Stimulated activated CD4-positive, alpha-beta T cell treated with anti-CD3 and anti-CD28 coated beads, Interleukin-12 subunit alpha, Interleukin-12 subunit beta, amount 100 ng/mL, for 24 hours (primary cell): ENCODE data around the gene KLK10.

Source experiments
- DNase-seq, 2 experiments: peaks; one replicate each; pipeline ENCODE4 v3.0.0-alpha.2; 2020; ENCODE audit warnings: low read depth in 2 of 2

The KLK10 gene

GRCh38 chr19:51025809-51026553 lies 6.5 kb upstream of the KLK10 start:
- DNase-seq, result no peak

- no peak for DNase-seq
Measured at GRCh38 chr19:51025401-51025800, 5.9 kb upstream of the KLK10 start.

- DNase-seq, result no peak
Measured at GRCh38 chr19:51024924-51025323, 5.4 kb upstream of the KLK10 start.

GRCh38 chr19:51023946-51024345 lies 4.4 kb upstream of the KLK10 start:
- DNase-seq, result no peak

GRCh38 chr19:51022526-51022925 lies 3.0 kb upstream of the KLK10 start:
- no peak for DNase-seq

- no peak for DNase-seq
Measured at GRCh38 chr19:51020988-51021651, 1.6 kb upstream of the KLK10 start.

- DNase-seq, result no peak
Measured at GRCh38 chr19:51018745-51019543, 565 bp downstream of the KLK10 start.

- peak; percentile 40 to 70 for DNase-seq
Measured at GRCh38 chr19:51016798-51017683, 2.5 kb downstream of the KLK10 start.

- DNase-seq, result no peak
Measured at GRCh38 chr19:51015691-51016267, 3.7 kb downstream of the KLK10 start.

- no peak for DNase-seq
Measured at GRCh38 chr19:51014242-51014641, 5.3 kb downstream of the KLK10 start.

- DNase-seq, result no peak
Measured at GRCh38 chr19:51012661-51013190, 6.8 kb downstream of the KLK10 start.

GRCh38 chr19:51010066-51010795 lies 9.3 kb downstream of the KLK10 start:
- DNase-seq, result no peak

GRCh38 chr19:51009061-51009891 lies 10.2 kb downstream of the KLK10 start:
- no peak for DNase-seq

GRCh38 chr19:51007488-51007887 lies 12.0 kb downstream of the KLK10 start:
- no peak for DNase-seq

GRCh38 chr19:51006406-51006805 lies 13.1 kb downstream of the KLK10 start:
- no peak for DNase-seq

- no peak for DNase-seq
Measured at GRCh38 chr19:51005248-51005647, 14.3 kb downstream of the KLK10 start.

GRCh38 chr19:51003316-51003715 lies 16.2 kb downstream of the KLK10 start:
- no peak for DNase-seq

GRCh38 chr19:51002542-51003311 lies 16.8 kb downstream of the KLK10 start:
- DNase-seq, result no peak

- no peak for DNase-seq
Measured at GRCh38 chr19:51002089-51002532, 17.4 kb downstream of the KLK10 start.
